Liver (tissue), 10 donors: ENCODE data around the gene RAD51. TPM values are rescaled to one million over a fixed set of nuclear protein-coding genes. Genes with fewer than 3 reads are reported as not detected.

Experiments used
- DNase-seq: peaks from one replicate; pipeline ENCODE4 v3.0.0-alpha.2; 2017; ENCODE audit warnings: low spot score
- H3K27ac ChIP-seq, 2 donors: one replicate each; pipeline ENCODE4 v1.7.0; 2013; ENCODE audit warnings: inconsistent platforms in 2 of 2, low read length in 2 of 2, control low read depth in 1 of 2, low read depth in 1 of 2, mild to moderate bottlenecking in 1 of 2
- H3K27me3 ChIP-seq, 4 donors: one replicate each; pipeline versions ENCODE4 v1.6.1 to v1.7.0; 2013; ENCODE audit warnings: low read length in 3 of 4, inconsistent platforms in 1 of 4, mild to moderate bottlenecking in 1 of 4, moderate library complexity in 1 of 4; ENCODE audit not compliant: control insufficient read depth in 4 of 4, insufficient read depth in 4 of 4
- H3K36me3 ChIP-seq, 4 donors: one replicate each; pipeline versions ENCODE4 v1.6.1 to v1.7.0; 2013; ENCODE audit warnings: low read length in 3 of 4, mild to moderate bottlenecking in 3 of 4, low read depth in 1 of 4, moderate library complexity in 1 of 4; ENCODE audit not compliant: control insufficient read depth in 4 of 4, insufficient read depth in 3 of 4
- H3K4me1 ChIP-seq, 4 donors: one replicate each; pipeline versions ENCODE4 v1.6.1 to v1.7.0; 2013; ENCODE audit warnings: low read length in 3 of 4, mild to moderate bottlenecking in 3 of 4, moderate library complexity in 1 of 4; ENCODE audit not compliant: control insufficient read depth in 4 of 4, insufficient read depth in 4 of 4
- H3K4me3 ChIP-seq, 3 donors: one replicate each; pipeline versions ENCODE4 v1.6.1 to v1.7.0; 2013; ENCODE audit warnings: low read length in 3 of 3, control low read depth in 1 of 3, low read depth in 1 of 3, mild to moderate bottlenecking in 1 of 3
- H3K9ac ChIP-seq, 2 donors: one replicate each; pipeline ENCODE4 v1.7.0; 2013; ENCODE audit warnings: low read length in 2 of 2, mild to moderate bottlenecking in 2 of 2, moderate library complexity in 2 of 2, control low read depth in 1 of 2, low read depth in 1 of 2
- H3K9me3 ChIP-seq, 4 donors: one replicate each; pipeline versions ENCODE4 v1.6.1 to v1.7.0; 2013; ENCODE audit warnings: low read length in 3 of 4; ENCODE audit not compliant: control insufficient read depth in 4 of 4
- EGR1 ChIP-seq, 2 donors: IDR thresholded peaks; 2 replicates each; pipeline ENCODE4 v1.6.1; 2016 to 2018; ENCODE audit warnings: antibody characterized with exemption in 2 of 2, low read depth in 2 of 2
- FOXA1 ChIP-seq: IDR thresholded peaks from 2 replicates; pipeline ENCODE4 v1.6.1; 2016; ENCODE audit warnings: antibody characterized with exemption
- FOXA2 ChIP-seq: IDR thresholded peaks from 2 replicates; pipeline ENCODE4 v1.6.1; 2016; ENCODE audit warnings: antibody characterized with exemption
- GABPA ChIP-seq, 2 donors: IDR thresholded peaks in 1 of 2; conservative IDR thresholded peaks in 1 of 2; 2 replicates each; pipeline ENCODE4 v1.6.1; 2016; ENCODE audit warnings: antibody characterized with exemption in 2 of 2, mild to moderate bottlenecking in 1 of 2, moderate library complexity in 1 of 2
- HNF4A ChIP-seq, 2 donors: conservative IDR thresholded peaks; 2 replicates each; pipeline ENCODE4 v1.6.1; 2016; ENCODE audit warnings: antibody characterized with exemption in 2 of 2, mild to moderate bottlenecking in 2 of 2
- HNF4G ChIP-seq: IDR thresholded peaks from 2 replicates; pipeline ENCODE4 v1.6.1; 2016; ENCODE audit warnings: antibody characterized with exemption
- JUND ChIP-seq, 2 donors: IDR thresholded peaks; 2 replicates each; pipeline ENCODE4 v1.6.1; 2016; ENCODE audit warnings: antibody characterized with exemption in 2 of 2
- NR2F2 ChIP-seq: IDR thresholded peaks from 2 replicates; pipeline ENCODE4 v1.6.1; 2016; ENCODE audit warnings: antibody characterized with exemption
- RAD21 ChIP-seq, 2 donors: IDR thresholded peaks; 2 replicates each; pipeline ENCODE4 v1.6.1; 2016; ENCODE audit warnings: antibody characterized with exemption in 2 of 2, mild to moderate bottlenecking in 2 of 2
- RXRA ChIP-seq, 2 donors: IDR thresholded peaks; 2 replicates each; pipeline ENCODE4 v1.6.1; 2017 to 2018; ENCODE audit warnings: antibody characterized with exemption in 2 of 2, mild to moderate bottlenecking in 1 of 2
- SP1 ChIP-seq: IDR thresholded peaks from 2 replicates; pipeline ENCODE4 v1.6.1; 2018; ENCODE audit warnings: antibody characterized with exemption, mild to moderate bottlenecking
- TAF1 ChIP-seq: conservative IDR thresholded peaks from 2 replicates; pipeline ENCODE4 v1.6.1; 2016; ENCODE audit warnings: antibody characterized with exemption, mild to moderate bottlenecking
- YY1 ChIP-seq: IDR thresholded peaks from 2 replicates; pipeline ENCODE4 v1.6.1; 2016; ENCODE audit warnings: antibody characterized with exemption, mild to moderate bottlenecking
- WGBS: extraction: QIAGEN DNeasy Blood & Tissue Kit; methylation state at CpG from one replicate; pipeline ENCODE4 v1.1.7; 2013; 5-methylcytosine and 5-hydroxymethylcytosine counted together
- polyA plus RNA-seq, 2 donors: library from polyadenylated mRNA; stranded (reverse) in 1 of 2; unstranded in 1 of 2; fragments of 200-250 nt in 1 of 2; fragments of >200 nt in 1 of 2; fragmentation: Nextera tagmentation in 1 of 2; extraction: Ambion mirVana in 1 of 2; gene quantifications; one replicate each; pipeline versions ENCODE4 v1.2.1 to v1.2.3, GENCODE V29; 2013 to 2015
- small RNA-seq: library from RNA; depleted of rRNA; stranded (forward); fragments of <200 nt; gene quantifications from one replicate; pipeline ENCODE3, GENCODE V24; 2014
- total RNA-seq, 2 donors: library from RNA; depleted of rRNA; stranded (reverse); fragments of >200 nt; gene quantifications; one replicate each; pipeline ENCODE4 v1.2.3, GENCODE V29; 2014
- TF ChIP-seq, protein P1 (sequence below): IDR thresholded peaks from 2 replicates; pipeline ENCODE4 v1.6.1; 2016; ENCODE audit warnings: antibody characterized with exemption
- TF ChIP-seq, protein P2 (sequence below): IDR thresholded peaks from 2 replicates; pipeline ENCODE4 v1.6.1; 2016; ENCODE audit warnings: antibody characterized with exemption
- TF ChIP-seq, protein P3 (sequence below): IDR thresholded peaks from 2 replicates; pipeline ENCODE4 v1.6.1; 2016; ENCODE audit warnings: antibody characterized with exemption
- TF ChIP-seq, protein P4 (sequence below): IDR thresholded peaks from 2 replicates; pipeline ENCODE4 v1.6.1; 2016; ENCODE audit warnings: antibody characterized with exemption, mild to moderate bottlenecking
- TF ChIP-seq, protein P5 (sequence below): fragments of 150-350 bp; IDR thresholded peaks from 2 replicates; pipeline ENCODE4 v1.5.1; 2017; ENCODE audit warnings: improper control_type of control experiment, low read depth, low read length; ENCODE audit not compliant: missing input control
- donor health status: healthy.
- donor health status: healthy.
- donor health status: healthy.
- donor health status: healthy.
- donor health status: healthy.

Gene RAD51
- total and polyA plus RNA-seq, 4 donors, result 0.25 to 11.3 (median 0.69) TPM

DNA sequence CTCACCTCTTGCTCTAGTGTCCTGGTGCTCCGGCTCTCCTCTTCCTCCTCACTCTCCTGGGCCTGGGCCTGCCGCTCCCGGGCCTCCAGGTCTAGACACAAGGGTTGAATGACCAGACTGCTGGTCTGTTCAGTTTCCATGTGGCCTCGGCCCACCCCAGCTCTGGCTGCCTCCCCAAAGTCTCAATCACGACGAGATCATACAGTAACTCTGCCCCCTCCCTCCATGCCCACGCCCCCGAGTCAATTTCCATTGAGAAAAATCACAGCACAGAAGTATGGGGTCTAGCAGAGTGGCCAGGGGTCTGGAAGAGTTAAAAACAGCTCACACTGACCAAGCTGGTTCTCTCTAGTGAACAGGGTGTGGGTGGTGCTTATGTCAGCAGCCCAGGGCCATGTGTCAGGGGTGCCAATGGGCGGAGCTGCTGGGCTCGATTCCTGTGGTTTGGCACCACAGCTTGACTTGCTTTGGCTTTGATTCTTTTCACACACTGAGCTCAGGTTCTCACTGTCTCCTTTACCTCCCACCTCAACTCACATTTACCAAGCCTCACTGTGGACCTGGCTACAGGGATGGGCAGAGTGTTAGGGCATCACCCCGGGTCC is 81.7 kb downstream of the RAD51 start:
- peak overlapping the region in 2 of 3 donors; percentile 1 to 2 for H3K4me3 ChIP-seq
- TF ChIP-seq HNF4G, result no peak
- TF ChIP-seq, protein P1, sequence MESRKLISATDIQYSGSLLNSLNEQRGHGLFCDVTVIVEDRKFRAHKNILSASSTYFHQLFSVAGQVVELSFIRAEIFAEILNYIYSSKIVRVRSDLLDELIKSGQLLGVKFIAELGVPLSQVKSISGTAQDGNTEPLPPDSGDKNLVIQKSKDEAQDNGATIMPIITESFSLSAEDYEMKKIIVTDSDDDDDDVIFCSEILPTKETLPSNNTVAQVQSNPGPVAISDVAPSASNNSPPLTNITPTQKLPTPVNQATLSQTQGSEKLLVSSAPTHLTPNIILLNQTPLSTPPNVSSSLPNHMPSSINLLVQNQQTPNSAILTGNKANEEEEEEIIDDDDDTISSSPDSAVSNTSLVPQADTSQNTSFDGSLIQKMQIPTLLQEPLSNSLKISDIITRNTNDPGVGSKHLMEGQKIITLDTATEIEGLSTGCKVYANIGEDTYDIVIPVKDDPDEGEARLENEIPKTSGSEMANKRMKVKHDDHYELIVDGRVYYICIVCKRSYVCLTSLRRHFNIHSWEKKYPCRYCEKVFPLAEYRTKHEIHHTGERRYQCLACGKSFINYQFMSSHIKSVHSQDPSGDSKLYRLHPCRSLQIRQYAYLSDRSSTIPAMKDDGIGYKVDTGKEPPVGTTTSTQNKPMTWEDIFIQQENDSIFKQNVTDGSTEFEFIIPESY, result no peak
- peak; percentile 12 for TF ChIP-seq SP1
- TF ChIP-seq FOXA2, result no peak
- TF ChIP-seq HNF4A (conservative IDR thresholded peaks at IDR 0.05), result peak in 1 of 2 donors; percentile 29
- TF ChIP-seq NR2F2, result no peak
- no peak for TF ChIP-seq EGR1 (IDR thresholded peaks at IDR 0.05; ENCODE audit: low read depth in 2 of 2)
- peak; percentile 39 for TF ChIP-seq YY1
- TF ChIP-seq, protein P2, sequence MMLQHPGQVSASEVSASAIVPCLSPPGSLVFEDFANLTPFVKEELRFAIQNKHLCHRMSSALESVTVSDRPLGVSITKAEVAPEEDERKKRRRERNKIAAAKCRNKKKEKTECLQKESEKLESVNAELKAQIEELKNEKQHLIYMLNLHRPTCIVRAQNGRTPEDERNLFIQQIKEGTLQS, result no peak
- no peak for TF ChIP-seq TAF1
- TF ChIP-seq JUND (IDR thresholded peaks at IDR 0.05), result no peak
- TF ChIP-seq, protein P3, sequence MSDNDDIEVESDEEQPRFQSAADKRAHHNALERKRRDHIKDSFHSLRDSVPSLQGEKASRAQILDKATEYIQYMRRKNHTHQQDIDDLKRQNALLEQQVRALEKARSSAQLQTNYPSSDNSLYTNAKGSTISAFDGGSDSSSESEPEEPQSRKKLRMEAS, result peak; percentile 80
- TF ChIP-seq, protein P4, sequence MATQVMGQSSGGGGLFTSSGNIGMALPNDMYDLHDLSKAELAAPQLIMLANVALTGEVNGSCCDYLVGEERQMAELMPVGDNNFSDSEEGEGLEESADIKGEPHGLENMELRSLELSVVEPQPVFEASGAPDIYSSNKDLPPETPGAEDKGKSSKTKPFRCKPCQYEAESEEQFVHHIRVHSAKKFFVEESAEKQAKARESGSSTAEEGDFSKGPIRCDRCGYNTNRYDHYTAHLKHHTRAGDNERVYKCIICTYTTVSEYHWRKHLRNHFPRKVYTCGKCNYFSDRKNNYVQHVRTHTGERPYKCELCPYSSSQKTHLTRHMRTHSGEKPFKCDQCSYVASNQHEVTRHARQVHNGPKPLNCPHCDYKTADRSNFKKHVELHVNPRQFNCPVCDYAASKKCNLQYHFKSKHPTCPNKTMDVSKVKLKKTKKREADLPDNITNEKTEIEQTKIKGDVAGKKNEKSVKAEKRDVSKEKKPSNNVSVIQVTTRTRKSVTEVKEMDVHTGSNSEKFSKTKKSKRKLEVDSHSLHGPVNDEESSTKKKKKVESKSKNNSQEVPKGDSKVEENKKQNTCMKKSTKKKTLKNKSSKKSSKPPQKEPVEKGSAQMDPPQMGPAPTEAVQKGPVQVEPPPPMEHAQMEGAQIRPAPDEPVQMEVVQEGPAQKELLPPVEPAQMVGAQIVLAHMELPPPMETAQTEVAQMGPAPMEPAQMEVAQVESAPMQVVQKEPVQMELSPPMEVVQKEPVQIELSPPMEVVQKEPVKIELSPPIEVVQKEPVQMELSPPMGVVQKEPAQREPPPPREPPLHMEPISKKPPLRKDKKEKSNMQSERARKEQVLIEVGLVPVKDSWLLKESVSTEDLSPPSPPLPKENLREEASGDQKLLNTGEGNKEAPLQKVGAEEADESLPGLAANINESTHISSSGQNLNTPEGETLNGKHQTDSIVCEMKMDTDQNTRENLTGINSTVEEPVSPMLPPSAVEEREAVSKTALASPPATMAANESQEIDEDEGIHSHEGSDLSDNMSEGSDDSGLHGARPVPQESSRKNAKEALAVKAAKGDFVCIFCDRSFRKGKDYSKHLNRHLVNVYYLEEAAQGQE, result peak; percentile 13
- TF ChIP-seq RXRA (IDR thresholded peaks at IDR 0.05), result peak in 1 of 2 donors; percentile 48
- peak in 1 of 2 donors; percentile 8 for TF ChIP-seq GABPA (IDR thresholded peaks at IDR 0.05 in 1 of 2, conservative IDR thresholded peaks at IDR 0.05 in 1 of 2)
- TF ChIP-seq, protein P5, sequence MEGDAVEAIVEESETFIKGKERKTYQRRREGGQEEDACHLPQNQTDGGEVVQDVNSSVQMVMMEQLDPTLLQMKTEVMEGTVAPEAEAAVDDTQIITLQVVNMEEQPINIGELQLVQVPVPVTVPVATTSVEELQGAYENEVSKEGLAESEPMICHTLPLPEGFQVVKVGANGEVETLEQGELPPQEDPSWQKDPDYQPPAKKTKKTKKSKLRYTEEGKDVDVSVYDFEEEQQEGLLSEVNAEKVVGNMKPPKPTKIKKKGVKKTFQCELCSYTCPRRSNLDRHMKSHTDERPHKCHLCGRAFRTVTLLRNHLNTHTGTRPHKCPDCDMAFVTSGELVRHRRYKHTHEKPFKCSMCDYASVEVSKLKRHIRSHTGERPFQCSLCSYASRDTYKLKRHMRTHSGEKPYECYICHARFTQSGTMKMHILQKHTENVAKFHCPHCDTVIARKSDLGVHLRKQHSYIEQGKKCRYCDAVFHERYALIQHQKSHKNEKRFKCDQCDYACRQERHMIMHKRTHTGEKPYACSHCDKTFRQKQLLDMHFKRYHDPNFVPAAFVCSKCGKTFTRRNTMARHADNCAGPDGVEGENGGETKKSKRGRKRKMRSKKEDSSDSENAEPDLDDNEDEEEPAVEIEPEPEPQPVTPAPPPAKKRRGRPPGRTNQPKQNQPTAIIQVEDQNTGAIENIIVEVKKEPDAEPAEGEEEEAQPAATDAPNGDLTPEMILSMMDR, result no peak
- peak; percentile 25 to 29 for TF ChIP-seq RAD21 (IDR thresholded peaks at IDR 0.05)
- TF ChIP-seq FOXA1, result peak; percentile 24
- 41% methylated on average over 11 of the region's 11 CpGs for WGBS
- H3K27ac ChIP-seq, result peak overlapping the region; percentile 71 to 83
- no peak overlapping the region for H3K9ac ChIP-seq
- no peaks in the 10 kb centered on the region for H3K9me3 ChIP-seq
- H3K36me3 ChIP-seq, result peaks cover 4 to 33% (median 22%) of the 10 kb centered on the region in 4 donors
- H3K27me3 ChIP-seq, result no peaks in the 10 kb centered on the region
- peaks cover 2 to 28% (median 22%) of the 10 kb centered on the region in 4 donors for H3K4me1 ChIP-seq
- no peak for DNase-seq

Small RNA genes lying within 50 kb of the gene (small RNA-seq; reads per million reads assigned to genes)
- not detected for gene SUMO2P15

Other genes starting within 250 kb of the RAD51 start
- 1 to 10 TPM; 2.9 to 3.3 TPM for gene CHST14, start 224.2 kb upstream of the RAD51 start, total RNA-seq
- gene CHST14, start 224.2 kb upstream of the RAD51 start, polyA plus RNA-seq, result 1 to 10 TPM; 2.3 to 5.3 TPM
- gene CCDC32, start 130.1 kb upstream of the RAD51 start, total RNA-seq, result 10 to 100 TPM in 1 of 2 donors, 1 to 10 TPM in 1; 8.9 to 13.5 TPM
- 1 to 10 TPM; 7.9 to 8.8 TPM for gene CCDC32, start 130.1 kb upstream of the RAD51 start, polyA plus RNA-seq
- 1 to 10 TPM; 7.4 to 7.6 TPM for gene RPUSD2, start 125.9 kb upstream of the RAD51 start, total RNA-seq
- gene RPUSD2, start 125.9 kb upstream of the RAD51 start, polyA plus RNA-seq, result 1 to 10 TPM; 5.3 to 5.8 TPM
- 10 to 100 TPM in 1 of 2 donors, 1 to 10 TPM in 1; 3.5 to 38.5 TPM for gene KNL1, start 100.9 kb upstream of the RAD51 start, total RNA-seq
- 1 to 10 TPM; 1.5 to 2.2 TPM for gene KNL1, start 100.9 kb upstream of the RAD51 start, polyA plus RNA-seq
- 10 to 100 TPM; 27.5 to 32.5 TPM for gene RMDN3, start 60.1 kb downstream of the RAD51 start, total RNA-seq
- 10 to 100 TPM; 27.8 to 33.8 TPM for gene RMDN3, start 60.1 kb downstream of the RAD51 start, polyA plus RNA-seq
- gene GCHFR, start 68.9 kb downstream of the RAD51 start, total RNA-seq, result 10 to 100 TPM; 50.5 to 58.7 TPM
- gene GCHFR, start 68.9 kb downstream of the RAD51 start, polyA plus RNA-seq, result 100 to 1,000 TPM; 178 to 229 TPM
- gene C15orf62, start 74.8 kb downstream of the RAD51 start, total RNA-seq, result under 1 TPM; 0.19 to 0.92 TPM
- under 1 TPM; 0.43 to 0.75 TPM for gene C15orf62, start 74.8 kb downstream of the RAD51 start, polyA plus RNA-seq
- gene ZFYVE19, start 111.9 kb downstream of the RAD51 start, total RNA-seq, result 10 to 100 TPM; 10.4 to 41.2 TPM
- 10 to 100 TPM; 18.4 to 21.0 TPM for gene ZFYVE19, start 111.9 kb downstream of the RAD51 start, polyA plus RNA-seq
- 10 to 100 TPM in 1 of 2 donors, 1 to 10 TPM in 1; 10.0 to 13.8 TPM for gene DNAJC17, start 112.3 kb downstream of the RAD51 start, total RNA-seq
- gene DNAJC17, start 112.3 kb downstream of the RAD51 start, polyA plus RNA-seq, result 10 to 100 TPM; 25.9 to 32.5 TPM
- gene PPP1R14D, start 133.5 kb downstream of the RAD51 start, total RNA-seq, result not detected
- gene PPP1R14D, start 133.5 kb downstream of the RAD51 start, polyA plus RNA-seq, result not detected
- 1 to 10 TPM; 1.2 to 2.6 TPM for gene SPINT1, start 148.9 kb downstream of the RAD51 start, total RNA-seq
- gene SPINT1, start 148.9 kb downstream of the RAD51 start, polyA plus RNA-seq, result 1 to 10 TPM; 1.6 to 2.2 TPM
- under 1 TPM in 1 of 2 donors, not detected in 1; 0.05 TPM for gene RHOV, start 179.1 kb downstream of the RAD51 start, total RNA-seq
- not detected for gene RHOV, start 179.1 kb downstream of the RAD51 start, polyA plus RNA-seq
- 10 to 100 TPM in 1 of 2 donors, 1 to 10 TPM in 1; 9.8 to 15.3 TPM for gene VPS18, start 199.3 kb downstream of the RAD51 start, total RNA-seq
- gene VPS18, start 199.3 kb downstream of the RAD51 start, polyA plus RNA-seq, result 10 to 100 TPM in 1 of 2 donors, 1 to 10 TPM in 1; 3.4 to 10.8 TPM
- gene DLL4, start 234.2 kb downstream of the RAD51 start, total RNA-seq, result 1 to 10 TPM; 3.5 to 3.8 TPM
- 1 to 10 TPM; 2.1 to 2.5 TPM for gene DLL4, start 234.2 kb downstream of the RAD51 start, polyA plus RNA-seq